Retinal pigment epithelial cell (primary cell): ENCODE results near the gene DHODH.

Source experiments
- DNase-seq: peaks from one replicate; pipeline ENCODE4 v3.0.0-alpha.2; 2010; ENCODE audit warnings: low read depth
- H3K4me3 ChIP-seq: 2 replicates; pipeline ENCODE4 v1.5.1; 2011; ENCODE audit warnings: mild to moderate bottlenecking, low read length, control low read depth, moderate library complexity
- TF ChIP-seq, protein P1 (sequence below): conservative IDR thresholded peaks from 2 replicates; pipeline ENCODE4 v1.5.1; 2011; ENCODE audit warnings: low read depth, low read length, control low read depth, inconsistent platforms

The DHODH gene

DNA sequence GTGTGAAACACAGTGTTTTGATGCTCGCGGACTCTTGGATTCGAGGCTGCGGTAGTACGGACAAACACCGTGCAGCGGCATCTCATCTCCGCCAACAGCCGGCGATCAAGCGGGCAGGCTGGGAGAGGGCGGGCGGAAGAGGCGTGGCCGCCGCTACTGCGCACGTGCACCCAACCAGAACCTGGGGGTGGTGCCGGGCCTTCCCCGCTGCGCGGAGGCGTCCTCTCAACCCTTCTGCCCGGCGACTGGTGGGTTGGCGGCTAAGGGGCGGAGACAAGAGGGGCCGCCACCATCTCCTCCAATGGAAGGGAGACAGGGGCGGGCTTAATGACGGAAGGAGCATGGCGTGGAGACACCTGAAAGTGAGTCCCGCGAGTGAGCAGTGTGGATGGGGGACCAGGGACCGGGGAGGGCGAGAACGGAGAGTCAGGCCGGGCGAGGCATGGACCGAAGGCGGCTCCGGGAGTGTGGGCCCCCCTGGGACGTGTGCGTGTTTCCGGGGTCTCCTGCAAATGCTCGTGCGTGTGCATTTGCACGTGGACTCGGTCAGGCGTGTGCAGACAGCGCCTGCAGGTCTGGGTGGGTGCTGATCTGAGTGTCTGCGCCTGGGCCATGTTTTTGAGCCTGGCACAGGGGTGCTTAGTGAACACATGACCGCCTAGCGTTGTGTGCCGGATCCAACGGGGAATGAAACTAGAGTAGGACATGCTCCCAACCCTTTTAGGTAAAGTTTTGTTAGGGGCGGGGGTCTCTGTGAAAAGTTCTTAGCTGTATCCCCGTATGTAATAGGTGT lies at the start of gene DHODH:
Gene DHODH (plus strand): TSS at position 321 of the 793 bp plus-strand sequence. CDS start 21 bp downstream, at position 342.
- H3K4me3 ChIP-seq = peak within 1 kb of the TSS; percentile 95
- DNase-seq = peak; percentile 91
- TF ChIP-seq, protein P1, sequence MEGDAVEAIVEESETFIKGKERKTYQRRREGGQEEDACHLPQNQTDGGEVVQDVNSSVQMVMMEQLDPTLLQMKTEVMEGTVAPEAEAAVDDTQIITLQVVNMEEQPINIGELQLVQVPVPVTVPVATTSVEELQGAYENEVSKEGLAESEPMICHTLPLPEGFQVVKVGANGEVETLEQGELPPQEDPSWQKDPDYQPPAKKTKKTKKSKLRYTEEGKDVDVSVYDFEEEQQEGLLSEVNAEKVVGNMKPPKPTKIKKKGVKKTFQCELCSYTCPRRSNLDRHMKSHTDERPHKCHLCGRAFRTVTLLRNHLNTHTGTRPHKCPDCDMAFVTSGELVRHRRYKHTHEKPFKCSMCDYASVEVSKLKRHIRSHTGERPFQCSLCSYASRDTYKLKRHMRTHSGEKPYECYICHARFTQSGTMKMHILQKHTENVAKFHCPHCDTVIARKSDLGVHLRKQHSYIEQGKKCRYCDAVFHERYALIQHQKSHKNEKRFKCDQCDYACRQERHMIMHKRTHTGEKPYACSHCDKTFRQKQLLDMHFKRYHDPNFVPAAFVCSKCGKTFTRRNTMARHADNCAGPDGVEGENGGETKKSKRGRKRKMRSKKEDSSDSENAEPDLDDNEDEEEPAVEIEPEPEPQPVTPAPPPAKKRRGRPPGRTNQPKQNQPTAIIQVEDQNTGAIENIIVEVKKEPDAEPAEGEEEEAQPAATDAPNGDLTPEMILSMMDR = no peak

DNA sequence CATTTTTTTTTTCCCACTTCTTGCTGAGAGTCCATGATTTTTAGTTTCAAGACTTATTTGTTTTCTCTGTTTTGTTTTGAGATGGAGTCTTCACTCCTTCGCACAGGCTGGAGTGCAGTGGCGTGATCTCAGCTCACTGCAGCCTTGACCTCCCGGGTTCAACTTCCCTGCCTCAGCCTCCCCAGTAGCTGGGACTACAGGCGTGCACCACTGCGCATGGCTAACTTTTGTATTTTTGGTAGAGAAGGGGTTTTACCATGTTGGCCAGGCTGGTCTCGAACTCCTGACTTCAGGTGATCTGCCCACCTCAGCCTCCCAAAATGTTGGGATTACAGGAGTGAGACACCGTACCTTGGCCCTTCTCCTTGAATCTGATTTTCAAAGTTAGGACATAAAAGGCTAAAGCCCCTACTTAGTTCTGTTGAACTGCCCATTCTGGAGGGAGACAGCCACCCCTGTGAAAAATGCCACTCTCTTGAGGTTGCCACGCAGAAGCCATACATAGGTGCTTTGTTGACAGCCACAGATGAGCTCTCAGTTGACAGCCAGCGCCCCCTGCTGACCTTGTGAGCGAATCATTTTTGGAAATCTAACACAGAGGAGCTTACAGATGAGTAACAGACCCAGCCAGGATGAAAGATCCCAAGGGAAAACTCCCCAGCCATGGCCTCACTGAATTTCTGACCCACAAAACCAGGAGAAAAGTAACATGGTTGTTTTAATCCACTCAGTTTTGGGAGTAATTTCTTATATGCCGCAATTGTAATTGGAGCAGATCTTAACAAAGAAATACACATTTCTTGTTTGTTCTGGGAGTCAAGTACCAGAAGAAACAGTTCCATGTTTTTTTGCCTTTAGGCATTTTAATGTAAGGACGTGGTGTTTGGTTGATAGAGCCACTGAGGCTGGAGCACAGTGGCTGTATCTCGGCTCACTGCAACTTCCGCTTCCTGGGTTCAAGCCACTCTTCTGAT lies 47.2 kb upstream of the DHODH start:
- TF ChIP-seq, protein P1 = peak; percentile 82
- H3K4me3 ChIP-seq = no peak overlapping the region
- peak; percentile 46 for DNase-seq

DNA sequence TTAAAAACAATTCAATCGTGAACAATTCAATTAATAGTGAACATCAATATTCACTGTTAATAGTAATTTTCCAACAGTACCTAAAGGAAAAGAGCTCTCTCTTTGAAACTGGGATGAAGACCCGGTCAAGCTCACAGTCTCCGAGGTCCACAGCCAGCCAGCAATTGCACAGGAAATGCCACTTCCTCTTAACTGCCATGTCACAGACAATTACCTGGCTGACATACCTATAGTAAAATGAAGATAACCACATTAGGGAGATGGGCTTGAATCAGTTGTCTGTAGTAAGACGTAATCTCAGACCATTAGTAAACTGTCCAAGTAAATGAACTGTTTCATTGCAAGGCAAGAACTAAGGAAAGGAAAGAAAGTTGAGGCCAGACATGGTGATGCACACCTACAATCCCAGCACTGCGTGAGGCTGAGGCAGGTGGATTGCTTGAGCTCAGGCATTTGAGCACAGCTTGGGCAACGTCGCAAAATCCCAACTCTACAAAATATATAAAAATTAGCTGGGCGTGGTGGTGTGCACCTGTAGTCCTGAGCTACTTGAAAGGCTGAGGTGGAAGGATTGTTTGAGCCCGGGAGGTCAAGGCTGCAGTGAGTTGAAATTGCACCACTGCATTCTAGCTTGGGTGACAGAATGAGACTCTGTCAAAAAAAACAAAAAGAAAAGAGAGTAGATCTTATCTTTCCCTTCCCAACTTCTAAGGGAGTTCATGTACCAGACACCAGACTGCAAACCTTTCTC lies 45.2 kb upstream of the DHODH start:
- TF ChIP-seq, protein P1 = no peak
- no peak overlapping the region for H3K4me3 ChIP-seq
- no peak for DNase-seq

DNA sequence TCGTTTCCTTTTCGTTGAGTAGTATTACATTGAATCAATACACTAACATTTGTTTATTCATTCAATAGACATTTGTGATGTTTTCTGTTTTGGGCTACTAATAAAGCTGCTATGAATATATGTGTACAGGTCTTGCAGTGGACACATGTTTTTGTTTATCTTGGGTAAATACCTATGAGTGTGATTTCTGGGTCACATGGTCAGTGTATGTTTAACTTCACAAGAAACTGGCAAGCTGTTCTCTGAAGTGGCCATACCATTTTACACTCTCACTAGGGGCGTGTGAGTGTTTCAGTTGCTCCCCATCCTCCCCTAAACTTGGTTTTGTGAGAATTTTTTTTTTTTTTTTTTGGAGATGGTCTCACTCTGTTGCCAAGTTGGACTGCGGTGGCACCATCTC lies 43.3 kb upstream of the DHODH start:
- DNase-seq = no peak
- TF ChIP-seq, protein P1 = no peak
- H3K4me3 ChIP-seq = no peak overlapping the region

DNA sequence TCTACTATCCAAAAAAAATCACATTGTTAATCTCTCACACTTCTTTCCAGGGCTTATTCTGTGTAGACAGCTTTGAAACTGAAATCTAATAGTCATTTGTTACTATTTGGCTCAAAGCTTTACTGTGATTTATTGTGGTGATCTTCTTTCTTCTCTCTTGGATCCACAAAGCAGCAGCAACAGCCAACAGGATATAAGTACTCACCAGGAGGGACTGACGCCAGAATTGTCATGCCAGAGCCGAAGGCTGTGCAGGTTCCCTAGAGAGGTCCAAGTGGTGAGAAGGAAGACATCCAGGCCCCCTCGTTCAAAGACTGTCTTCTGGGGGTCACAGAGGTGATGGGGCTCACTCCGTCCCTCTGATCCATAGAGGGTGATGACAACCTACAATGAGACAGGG lies 41.6 kb upstream of the DHODH start:
- TF ChIP-seq, protein P1 = no peak
- DNase-seq = no peak
- H3K4me3 ChIP-seq = no peak overlapping the region

DNA sequence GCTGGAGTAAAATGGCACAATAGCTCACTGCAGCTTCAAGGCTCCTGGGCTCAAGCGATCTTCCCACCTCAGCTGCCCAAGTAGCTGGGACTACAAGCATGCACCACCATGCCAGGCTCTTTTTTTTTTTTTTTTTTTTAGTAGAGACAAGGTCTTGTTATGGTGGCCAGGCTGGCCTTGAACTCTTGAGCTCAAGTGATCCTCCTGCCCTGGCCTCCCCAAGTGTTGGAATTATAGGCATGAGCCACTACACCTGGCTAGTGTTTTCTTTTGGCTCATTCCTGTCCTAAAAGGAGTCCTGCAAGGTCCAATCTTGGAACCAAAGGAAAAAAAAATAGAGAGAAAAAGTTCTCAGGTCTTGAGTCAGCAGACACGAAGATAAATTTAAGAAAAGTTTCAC lies 39.2 kb upstream of the DHODH start:
- TF ChIP-seq, protein P1 = no peak
- no peak for DNase-seq
- H3K4me3 ChIP-seq = no peak overlapping the region
